GM15510 (cell line): ENCODE results near the gene LRRC37B.

Experiments used
- POLR2A ChIP-seq: IDR thresholded peaks from 3 replicates; pipeline ENCODE4 v1.6.1; 2011; ENCODE audit warnings: borderline replicate concordance; ENCODE audit not compliant: insufficient read length; ENCODE audit errors: extremely low read depth

The LRRC37B gene

GRCh38 chr17:32006957-32007462 lies at the start of gene LRRC37B:
Gene LRRC37B (plus strand): TSS chr17:32007383. CDS start chr17:32021393, 14,010 bp downstream.
- TF ChIP-seq POLR2A = peak; percentile 23

- TF ChIP-seq POLR2A = no peak
These were observed 39.5 kb upstream of the LRRC37B start for GRCh38 chr17:31967648-31968047.

DNA sequence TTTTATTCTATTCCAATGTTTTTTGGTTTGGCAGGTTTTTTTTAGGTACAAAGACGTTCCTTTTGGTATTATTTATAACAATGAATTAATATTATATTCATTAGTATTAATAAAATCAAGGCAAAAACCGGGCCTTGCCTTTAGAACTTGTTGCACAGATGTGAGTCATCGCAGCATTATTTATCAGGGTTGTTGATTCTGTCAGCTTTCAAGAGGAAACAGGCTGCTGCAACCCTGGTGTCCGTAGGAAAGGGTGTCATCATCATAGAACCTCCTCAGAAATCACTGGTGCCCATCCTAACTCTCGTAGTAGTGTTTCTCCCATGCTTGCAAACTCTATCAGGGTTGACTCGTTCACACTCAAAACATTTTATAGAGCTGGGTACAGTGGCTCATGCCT lies 10.2 kb upstream of the LRRC37B start:
- TF ChIP-seq POLR2A = no peak

DNA sequence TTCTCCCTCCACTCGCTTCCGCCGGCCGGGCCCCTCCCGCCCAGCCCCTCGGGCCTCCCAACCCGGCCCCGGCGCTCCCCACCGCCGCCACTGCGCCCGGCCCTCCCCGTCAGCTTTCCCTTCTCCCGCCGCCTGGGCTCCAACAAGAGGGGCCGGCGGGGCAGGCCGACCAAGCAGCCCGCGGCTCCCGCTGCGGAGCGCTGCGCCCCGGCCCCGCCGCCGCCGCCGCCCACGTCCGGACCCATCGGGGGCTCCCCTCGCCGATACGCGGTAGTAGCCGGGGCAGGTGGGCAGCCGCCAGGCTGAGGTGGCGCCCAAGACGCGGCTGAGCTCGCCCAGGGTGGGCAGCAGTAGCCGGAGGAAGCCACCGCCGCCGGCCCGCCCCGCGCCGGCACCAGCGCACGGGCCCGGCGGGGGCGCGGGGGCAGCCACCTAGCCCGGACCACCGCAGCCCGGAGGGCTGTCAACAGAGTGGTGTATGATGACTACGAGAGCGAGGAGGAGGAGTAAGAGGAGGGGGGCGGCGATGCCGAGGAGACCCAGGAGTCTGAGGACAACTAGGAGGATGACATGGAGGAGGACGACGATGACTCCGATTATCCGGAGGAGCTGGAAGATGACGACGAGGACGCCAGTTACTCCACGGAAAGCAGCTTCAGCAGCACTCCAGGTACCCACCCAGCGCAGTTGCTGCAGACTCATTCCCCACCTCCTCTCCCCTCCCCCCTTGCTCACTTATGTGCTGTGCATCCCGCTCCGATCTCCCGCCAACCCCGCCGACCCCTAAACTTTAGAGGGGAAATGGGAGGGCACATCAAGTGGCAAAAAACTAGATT lies 498 bp downstream of the LRRC37B start:
- no peak for TF ChIP-seq POLR2A

DNA sequence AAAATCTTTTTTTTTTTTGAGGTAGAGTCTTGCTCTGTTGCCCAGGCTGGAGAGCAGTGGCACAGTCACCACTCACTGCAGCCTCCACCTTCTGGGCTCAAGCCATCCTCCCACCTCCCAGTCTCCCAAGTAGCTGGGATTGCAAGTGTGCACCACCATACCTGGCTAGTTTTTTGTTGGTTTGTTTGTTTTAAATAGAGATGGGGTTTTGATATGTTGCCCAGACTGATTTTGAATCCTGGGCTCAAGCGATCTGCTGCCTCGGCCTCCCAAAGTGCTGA lies 2.0 kb downstream of the LRRC37B start:
- no peak for TF ChIP-seq POLR2A

GRCh38 chr17:32010114-32010513 lies 2.9 kb downstream of the LRRC37B start:
- TF ChIP-seq POLR2A = no peak

DNA sequence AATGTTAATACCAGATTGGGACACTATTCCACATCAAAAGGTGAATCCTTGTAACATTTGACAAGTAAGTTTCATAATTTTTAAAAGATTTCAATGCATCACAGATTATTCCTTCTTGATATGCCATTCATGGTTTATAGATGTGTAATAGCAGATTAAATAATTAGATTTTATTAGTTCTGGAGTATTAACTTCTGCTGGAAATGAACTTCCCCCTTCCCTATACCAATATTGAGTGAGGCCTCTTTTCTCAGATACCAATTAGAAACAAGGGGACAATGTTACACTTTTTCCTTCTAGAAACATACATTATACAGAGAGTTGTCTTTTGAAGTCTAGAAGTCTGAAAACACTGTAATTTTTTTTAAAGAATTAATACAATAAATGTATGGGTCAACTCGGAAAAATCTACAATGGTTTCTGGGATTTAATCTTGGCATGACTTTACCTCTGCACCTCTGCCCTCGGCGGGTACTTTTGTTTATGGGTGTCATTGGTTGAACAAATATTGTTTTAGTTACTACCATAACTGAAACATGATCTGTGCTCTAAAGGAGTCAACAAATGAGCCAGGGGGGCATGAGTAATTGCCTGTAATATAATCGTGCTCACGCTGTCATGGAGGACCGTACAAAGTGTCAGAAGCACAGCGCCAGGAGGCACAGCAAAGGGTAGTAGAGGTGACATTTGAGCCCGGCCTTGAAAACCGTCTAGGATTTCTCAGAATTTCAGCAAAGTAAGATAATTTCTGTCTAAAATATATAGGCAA lies 8.2 kb downstream of the LRRC37B start:
- no peak for TF ChIP-seq POLR2A

DNA sequence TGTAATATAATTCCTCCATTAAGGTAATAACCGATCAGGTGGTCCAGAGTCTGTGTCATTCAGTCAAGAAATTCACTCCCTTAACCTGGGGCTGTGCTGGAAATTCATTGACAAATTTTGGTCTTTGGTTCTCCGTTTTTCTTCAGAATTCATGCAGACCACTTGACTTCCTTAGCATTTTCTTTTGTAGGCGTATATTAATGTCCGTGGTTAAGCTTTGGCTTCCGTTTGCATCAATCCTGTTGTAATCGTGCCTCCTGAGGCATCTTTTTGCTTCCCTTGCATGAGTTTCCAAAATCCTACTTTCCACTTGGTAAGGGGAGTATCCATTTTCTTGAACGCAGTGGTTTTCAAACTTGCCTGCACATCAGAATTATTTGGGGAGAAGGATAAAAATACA lies 9.0 kb downstream of the LRRC37B start:
- TF ChIP-seq POLR2A = no peak

DNA sequence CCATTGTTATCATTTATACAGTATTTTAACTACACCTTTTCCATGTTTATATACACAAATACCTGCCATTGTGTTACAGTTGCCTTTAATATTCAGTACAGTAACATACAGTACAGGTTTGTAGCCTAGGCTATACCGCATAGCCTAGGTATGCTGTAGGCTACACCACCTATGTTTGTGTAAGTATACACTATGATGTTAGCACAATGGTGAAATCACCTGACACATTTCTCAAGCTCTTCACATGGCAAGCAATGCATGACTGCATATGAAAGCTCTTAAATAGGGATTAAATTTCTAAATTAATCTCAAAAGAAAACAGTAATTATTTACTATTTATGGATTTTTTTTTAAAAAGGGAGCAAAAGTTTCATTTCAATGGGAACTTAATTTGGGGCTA lies 12.0 kb downstream of the LRRC37B start:
- TF ChIP-seq POLR2A = no peak

DNA sequence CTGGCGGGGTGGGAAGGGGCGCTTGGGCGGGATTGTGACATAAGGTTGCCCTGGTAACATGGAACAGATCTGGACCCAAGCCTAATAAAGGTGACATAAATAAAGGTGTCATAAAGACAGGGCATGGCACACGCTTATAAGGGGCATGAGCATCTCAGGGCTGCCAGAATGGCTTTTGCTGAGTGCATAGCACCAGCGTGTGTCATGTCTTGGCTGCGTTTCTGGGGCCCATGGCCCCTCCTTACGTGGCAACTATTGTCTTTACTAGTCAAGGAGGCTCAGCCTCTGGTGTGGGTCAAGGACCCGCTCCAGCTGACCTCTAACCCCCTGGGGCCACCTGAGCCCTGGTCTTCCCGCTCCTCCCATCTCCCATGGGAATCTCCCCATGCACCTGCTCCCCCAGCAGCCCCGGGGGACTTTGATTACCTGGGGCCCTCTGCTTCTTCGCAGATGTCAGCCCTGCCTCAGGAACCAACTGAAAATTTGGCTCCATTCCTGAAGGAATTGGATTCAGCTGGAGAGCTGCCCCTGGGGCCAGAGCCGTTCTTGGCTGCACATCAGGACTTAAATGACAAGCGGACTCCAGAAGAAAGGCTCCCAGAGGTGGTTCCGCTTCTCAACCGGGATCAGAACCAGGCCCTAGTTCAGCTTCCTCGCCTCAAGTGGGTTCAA lies 13.9 kb downstream of the LRRC37B start:
- no peak for TF ChIP-seq POLR2A

DNA sequence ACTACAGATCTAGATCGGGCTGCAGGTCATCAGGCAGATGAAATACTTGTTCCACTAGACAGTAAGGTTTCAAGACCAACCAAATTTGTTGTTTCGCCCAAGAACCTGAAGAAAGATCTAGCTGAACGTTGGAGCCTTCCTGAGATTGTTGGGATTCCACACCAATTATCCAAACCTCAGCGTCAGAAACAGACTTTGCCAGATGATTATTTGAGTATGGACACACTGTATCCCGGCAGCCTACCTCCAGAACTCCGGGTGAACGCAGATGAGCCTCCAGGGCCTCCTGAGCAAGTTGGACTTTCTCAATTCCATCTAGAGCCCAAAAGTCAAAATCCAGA lies 14.4 kb downstream of the LRRC37B start:
- TF ChIP-seq POLR2A = no peak

DNA sequence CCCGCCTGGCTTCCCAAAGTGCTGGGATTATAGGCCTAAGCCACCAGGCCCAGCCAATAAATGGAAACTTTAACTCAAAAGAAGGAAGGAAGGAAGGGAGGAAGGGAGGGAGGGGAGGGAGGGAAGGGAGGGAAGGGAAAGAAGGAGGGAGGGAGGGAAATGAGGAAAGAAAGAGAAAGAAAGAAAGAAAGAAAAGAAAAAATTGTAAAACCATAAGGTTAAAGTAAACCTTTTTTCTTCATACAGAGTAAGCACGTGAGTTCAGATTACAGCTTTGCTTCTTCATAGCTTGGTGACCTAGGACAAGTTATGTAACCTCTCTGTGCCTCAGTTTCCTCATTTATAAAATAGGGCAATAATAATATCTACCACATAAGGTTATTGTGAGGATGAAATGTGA lies 26.0 kb downstream of the LRRC37B start:
- no peak for TF ChIP-seq POLR2A

GRCh38 chr17:32079753-32080152 lies 72.6 kb downstream of the LRRC37B start:
- TF ChIP-seq POLR2A = peak; percentile 15

GRCh38 chr17:32099686-32100085 lies 92.5 kb downstream of the LRRC37B start:
- no peak for TF ChIP-seq POLR2A

DNA sequence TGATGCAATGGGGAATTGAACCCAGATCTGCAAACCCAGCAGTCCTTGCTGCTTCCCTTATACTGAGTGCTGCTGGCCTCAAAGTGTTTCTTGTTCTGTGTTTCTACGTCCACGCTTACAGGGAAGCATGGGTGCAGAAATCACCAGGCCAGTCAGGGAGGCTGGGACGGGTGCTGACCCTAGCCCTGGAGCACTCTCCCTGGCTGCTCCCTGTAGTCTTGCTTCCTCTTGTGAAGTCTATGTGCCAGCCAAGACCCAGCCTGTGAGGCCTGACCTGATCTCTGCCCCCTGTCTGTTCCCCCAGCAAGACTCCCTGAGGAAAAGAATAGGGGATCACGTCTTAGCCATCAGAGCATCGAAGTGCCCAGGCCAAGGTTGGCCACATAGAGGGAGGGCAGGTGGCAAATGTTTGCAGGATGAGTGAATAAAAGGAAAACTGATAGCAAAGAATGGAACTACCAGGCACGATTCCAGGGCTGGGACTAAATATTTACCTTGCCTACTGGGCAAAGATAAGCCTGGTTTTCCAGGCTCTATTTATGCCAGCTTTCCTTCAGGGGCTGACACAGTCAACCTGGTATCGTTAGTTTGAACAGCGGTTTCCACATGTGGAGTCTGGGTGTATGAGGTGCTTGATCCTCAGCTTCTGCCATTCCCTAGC lies 93.9 kb downstream of the LRRC37B start:
- TF ChIP-seq POLR2A = no peak
